RWPE2 (cell line): ENCODE data around the gene CNOT6L.

Experiments
- ATAC-seq: fragments of 200-7000 bp; cut with Tn5 transposase; 3 replicates; pipeline ENCODE4 v1.9.1; 2021; ENCODE audit warnings: low read depth
- DNase-seq: peaks from one replicate; pipeline ENCODE4 v3.0.0-alpha.2; 2020; ENCODE audit warnings: low spot score
- H3K27ac ChIP-seq: fragments of 450-650 bp; 2 replicates; pipeline ENCODE4 v1.5.1; 2017; ENCODE audit warnings: mild to moderate bottlenecking; ENCODE audit not compliant: poor library complexity, severe bottlenecking
- H3K27me3 ChIP-seq: fragments of 250-450 bp; sonication (Bioruptor Pico); 2 replicates; pipeline ENCODE4 v1.5.1; 2021; ENCODE audit warnings: mild to moderate bottlenecking, moderate library complexity; ENCODE audit not compliant: insufficient read depth, poor library complexity, severe bottlenecking
- H3K36me3 ChIP-seq: fragments of 250-450 bp; sonication (Bioruptor Pico); 2 replicates; pipeline ENCODE4 v1.5.1; 2020; ENCODE audit warnings: low read depth, mild to moderate bottlenecking, moderate library complexity
- H3K4me1 ChIP-seq: fragments of 250-450 bp; sonication (Bioruptor Pico); 2 replicates; pipeline ENCODE4 v1.5.1; 2021; ENCODE audit warnings: mild to moderate bottlenecking, moderate library complexity; ENCODE audit not compliant: insufficient read depth, poor library complexity, severe bottlenecking
- H3K4me3 ChIP-seq: fragments of 250-450 bp; sonication (Bioruptor Pico); 2 replicates; pipeline ENCODE4 v1.5.1; 2021; ENCODE audit warnings: mild to moderate bottlenecking, moderate library complexity; ENCODE audit not compliant: severe bottlenecking
- H3K9me3 ChIP-seq: fragments of 250-450 bp; sonication (Bioruptor Pico); 2 replicates; pipeline ENCODE4 v1.5.1; 2021; ENCODE audit warnings: mild to moderate bottlenecking, moderate library complexity; ENCODE audit not compliant: severe bottlenecking
- CTCF ChIP-seq: fragments of 450-650 bp; IDR thresholded peaks from one replicate; pipeline ENCODE4 v1.5.1; 2017; ENCODE audit warnings: mild to moderate bottlenecking, moderate library complexity; ENCODE audit not compliant: poor library complexity, severe bottlenecking

CNOT6L gene

GRCh38 chr4:77849278-77849965 is 30.3 kb upstream of the CNOT6L start:
- H3K27me3 ChIP-seq: no peaks in the 10 kb centered on the region
- H3K27ac ChIP-seq: no peak overlapping the region
- no peak for TF ChIP-seq CTCF
- no peak for DNase-seq
- no peak overlapping the region for H3K4me3 ChIP-seq
- H3K9me3 ChIP-seq: no peaks in the 10 kb centered on the region
- H3K4me1 ChIP-seq: no peaks in the 10 kb centered on the region
- no peaks in the 10 kb centered on the region for H3K36me3 ChIP-seq
- no peak for ATAC-seq

GRCh38 chr4:77848508-77848907 is 29.3 kb upstream of the CNOT6L start:
- H3K27ac ChIP-seq: no peak overlapping the region
- H3K27me3 ChIP-seq: no peaks in the 10 kb centered on the region
- H3K9me3 ChIP-seq: no peaks in the 10 kb centered on the region
- no peaks in the 10 kb centered on the region for H3K36me3 ChIP-seq
- H3K4me1 ChIP-seq: no peaks in the 10 kb centered on the region
- H3K4me3 ChIP-seq: no peak overlapping the region
- DNase-seq (no peak), ATAC-seq (no peak)
- no peak for TF ChIP-seq CTCF

GRCh38 chr4:77845929-77846328 is 26.8 kb upstream of the CNOT6L start:
- ATAC-seq (no peak), DNase-seq (no peak)
- no peaks in the 10 kb centered on the region for H3K36me3 ChIP-seq
- TF ChIP-seq CTCF: no peak
- H3K4me1 ChIP-seq: no peaks in the 10 kb centered on the region
- H3K4me3 ChIP-seq: no peak overlapping the region
- H3K9me3 ChIP-seq: no peaks in the 10 kb centered on the region
- H3K27ac ChIP-seq: no peak overlapping the region
- H3K27me3 ChIP-seq: no peaks in the 10 kb centered on the region

GRCh38 chr4:77845400-77845799 is 26.2 kb upstream of the CNOT6L start:
- H3K4me1 ChIP-seq: no peaks in the 10 kb centered on the region
- no peak overlapping the region for H3K27ac ChIP-seq
- H3K36me3 ChIP-seq: no peaks in the 10 kb centered on the region
- ATAC-seq: no peak
- TF ChIP-seq CTCF: no peak
- H3K27me3 ChIP-seq: no peaks in the 10 kb centered on the region
- no peak for DNase-seq
- no peaks in the 10 kb centered on the region for H3K9me3 ChIP-seq
- H3K4me3 ChIP-seq: no peak overlapping the region

- Histone ChIP-seq H3K9me3 (no peaks in the 10 kb centered on the region), H3K36me3 (no peaks in the 10 kb centered on the region), H3K27ac (no peak overlapping the region), H3K4me3 (no peak overlapping the region), H3K4me1 (no peaks in the 10 kb centered on the region), H3K27me3 (no peaks in the 10 kb centered on the region)
- ATAC-seq: no peak
- TF ChIP-seq CTCF: no peak
- DNase-seq: no peak
Observed at GRCh38 chr4:77844363-77844762, 25.2 kb upstream of the CNOT6L start.
